Vagina (tissue), 2 donors: ENCODE results near the gene UCHL3. TPM values are rescaled to one million over a fixed set of nuclear protein-coding genes. Genes with fewer than 3 reads are reported as not detected.

ENCODE experiments used
- DNase-seq, 2 donors: peaks; one replicate each; pipeline ENCODE4 v3.0.0-alpha.2; 2017; ENCODE audit errors: extremely low spot score in 2 of 2
- H3K27ac ChIP-seq: fragments of 200-600 bp; sonication (generic); one replicate; pipeline ENCODE4 v1.5.1; 2019
- H3K27me3 ChIP-seq: fragments of 200-600 bp; sonication (generic); one replicate; pipeline ENCODE4 v1.5.1; 2019
- H3K36me3 ChIP-seq, 2 donors: fragments of 200-600 bp; sonication (generic); one replicate each; pipeline ENCODE4 v1.5.1; 2017 to 2019
- H3K4me1 ChIP-seq: fragments of 200-600 bp; sonication (generic); one replicate; pipeline ENCODE4 v1.5.1; 2019
- H3K4me3 ChIP-seq, 2 donors: fragments of 200-600 bp; sonication (generic); 1 replicate in 1 of 2; 2 replicates in 1 of 2; pipeline ENCODE4 v1.5.1; 2016 to 2019
- H3K9me3 ChIP-seq: fragments of 200-600 bp; sonication (generic); one replicate; pipeline ENCODE4 v1.5.1; 2019
- CTCF ChIP-seq, 3 experiments: fragments of 450-650 bp in 2 of 3; fragments of 200-600 bp in 1 of 3; sonication (generic) in 1 of 3; IDR thresholded peaks; one replicate each; pipeline ENCODE4 v1.5.1; 2017 to 2019; ENCODE audit warnings: antibody characterized with exemption in 3 of 3, mild to moderate bottlenecking in 2 of 3, moderate library complexity in 2 of 3
- POLR2A ChIP-seq, 2 donors: fragments of 450-650 bp; IDR thresholded peaks; one replicate each; pipeline ENCODE4 v1.6.1; 2017; ENCODE audit warnings: antibody characterized with exemption in 2 of 2, mild to moderate bottlenecking in 2 of 2, moderate library complexity in 2 of 2
- POLR2AphosphoS5 ChIP-seq, 2 donors: sonication (generic); formaldehyde crosslinking; IDR thresholded peaks; one replicate each; pipeline ENCODE4 v1.9.0; 2017; ENCODE audit warnings: antibody characterized with exemption in 2 of 2, mild to moderate bottlenecking in 2 of 2, low read depth in 1 of 2; ENCODE audit not compliant: insufficient read depth in 1 of 2
- intact Hi-C: fragments of 100-400 bp; cut with DNase I; formaldehyde crosslinking; loops from one replicate; pipeline ENCODE4 v1.15.1; 2023
- total RNA-seq: library from RNA; depleted of rRNA; stranded (reverse); fragments of >200 nt; gene quantifications from one replicate; pipeline ENCODE4 v1.2.3, GENCODE V29; 2016

The UCHL3 gene
- total RNA-seq, 1 donor from 2014 or later: 5.6 TPM

GRCh38 chr13:75533861-75534260, 15.7 kb upstream of the UCHL3 start:
- intact Hi-C loops: no loop called here
- H3K9me3 ChIP-seq: no peaks in the 10 kb centered on the region
- no peak for DNase-seq
- peaks cover 30% of the 10 kb centered on the region for H3K4me1 ChIP-seq
- TF ChIP-seq POLR2AphosphoS5 (IDR thresholded peaks at IDR 0.05; ENCODE audit: insufficient read depth in 1 of 2, low read depth in 1 of 2): no peak
- no peak for TF ChIP-seq POLR2A (IDR thresholded peaks at IDR 0.05)
- TF ChIP-seq CTCF (IDR thresholded peaks at IDR 0.05): no peak
- no peak overlapping the region for H3K4me3 ChIP-seq
- H3K27me3 ChIP-seq: no peaks in the 10 kb centered on the region
- H3K36me3 ChIP-seq: peaks cover 0 to 4% of the 10 kb centered on the region in 2 donors
- no peak overlapping the region for H3K27ac ChIP-seq

DNA sequence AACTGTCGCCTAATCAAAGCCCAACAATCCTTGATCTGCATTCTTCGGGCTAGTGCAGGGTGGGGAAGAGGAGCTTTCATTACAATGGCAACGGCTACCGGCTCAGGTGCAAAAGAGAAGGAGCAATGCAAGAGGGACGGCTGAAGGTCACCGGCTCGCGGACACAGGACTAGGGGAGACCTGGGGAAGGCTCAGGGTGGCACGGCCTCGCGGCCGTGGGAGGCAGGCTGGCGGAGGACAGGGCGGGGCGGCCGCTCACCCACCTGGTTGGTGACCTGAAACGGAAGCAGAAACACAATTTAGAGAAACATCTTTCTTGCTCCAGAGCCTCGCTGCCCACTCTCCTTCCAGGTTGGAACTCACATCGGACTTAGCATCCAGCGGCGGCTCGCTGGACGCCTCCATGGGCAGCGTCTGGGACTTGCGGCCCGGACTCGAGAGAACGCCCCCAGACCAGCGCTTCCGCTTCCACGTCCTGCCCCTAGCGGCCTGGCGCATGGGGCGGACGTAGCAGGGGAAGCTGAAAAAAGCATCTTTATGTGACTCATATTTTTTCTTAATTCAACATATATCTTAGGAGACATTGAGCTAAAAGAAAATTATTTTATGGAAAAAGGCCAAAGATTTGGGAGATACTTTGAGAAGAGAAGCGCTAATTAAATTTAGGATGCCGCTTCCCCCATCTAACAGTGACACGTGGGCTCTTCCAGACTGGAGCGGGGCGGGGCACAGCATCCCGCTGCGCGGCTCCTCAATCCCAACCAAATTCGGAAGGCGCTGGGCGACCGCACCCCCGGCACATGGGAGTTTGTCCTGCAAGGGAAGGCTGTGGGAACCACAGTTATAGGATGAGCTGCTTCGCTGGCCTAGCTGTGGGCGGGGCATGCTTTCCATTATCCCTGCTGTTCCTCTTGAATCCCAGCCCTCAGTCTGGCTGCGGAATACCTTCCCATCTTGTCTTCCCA, 11.9 kb upstream of the UCHL3 start, which contains the start of gene COMMD6:
Gene COMMD6 (minus strand): TSS at position 441 of the 965 bp plus-strand sequence. CDS start 36 bp downstream, at position 405.
- Histone ChIP-seq H3K4me3 (peak within 1 kb of the TSS; percentile 84 to 86), H3K36me3 (peaks cover 0 to 4% of the 10 kb centered on the region in 2 donors), H3K27me3 (no peaks in the 10 kb centered on the region), H3K9me3 (no peaks in the 10 kb centered on the region), H3K4me1 (peaks cover 17% of the 10 kb centered on the region), H3K27ac (peak within 1 kb of the TSS; percentile 66)
- peak; percentile 24 to 62 (median 24) for TF ChIP-seq CTCF (IDR thresholded peaks at IDR 0.05)
- peak in 1 of 2 donors; percentile 8 for TF ChIP-seq POLR2A (IDR thresholded peaks at IDR 0.05)
- peak; percentile 83 to 91 for TF ChIP-seq POLR2AphosphoS5 (IDR thresholded peaks at IDR 0.05; ENCODE audit: insufficient read depth in 1 of 2, low read depth in 1 of 2)
- intact Hi-C loops: loop anchor here (5.0 kb wide), 2 partner anchors 55 to 165 kb away; partner anchors contain the start of gene TBC1D4
- no peak for DNase-seq

DNA sequence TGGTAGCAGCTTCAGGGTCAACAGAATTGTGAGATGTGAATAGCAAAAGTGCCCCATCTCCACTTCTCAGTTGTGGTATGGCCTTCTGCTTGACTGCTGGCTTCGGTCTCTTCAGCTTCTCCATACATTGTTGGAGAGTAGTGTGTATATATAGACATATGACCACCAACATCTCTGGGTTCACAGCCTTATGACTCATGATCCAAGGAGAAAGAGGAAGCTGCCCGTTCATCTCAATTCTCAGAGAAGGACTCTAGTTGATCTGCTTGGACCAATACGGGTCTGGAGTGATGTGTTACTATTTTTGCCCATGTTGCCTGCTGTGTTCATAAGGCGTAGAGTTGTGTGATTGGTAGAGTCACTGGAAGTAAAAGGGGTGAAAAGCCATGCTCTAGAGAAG, 8.3 kb upstream of the UCHL3 start:
- Histone ChIP-seq H3K4me1 (peaks cover 10% of the 10 kb centered on the region), H3K36me3 (no peaks in the 10 kb centered on the region), H3K4me3 (no peak overlapping the region), H3K27me3 (no peaks in the 10 kb centered on the region), H3K27ac (no peak overlapping the region), H3K9me3 (no peaks in the 10 kb centered on the region)
- no peak for DNase-seq
- TF ChIP-seq POLR2A (IDR thresholded peaks at IDR 0.05) (no peak), POLR2AphosphoS5 (IDR thresholded peaks at IDR 0.05; ENCODE audit: insufficient read depth in 1 of 2, low read depth in 1 of 2) (no peak), CTCF (IDR thresholded peaks at IDR 0.05) (no peak)
- intact Hi-C loops: no loop called here

GRCh38 chr13:75541961-75542360, 7.6 kb upstream of the UCHL3 start:
- DNase-seq: no peak
- TF ChIP-seq POLR2A (IDR thresholded peaks at IDR 0.05): no peak
- no peak for TF ChIP-seq CTCF (IDR thresholded peaks at IDR 0.05)
- TF ChIP-seq POLR2AphosphoS5 (IDR thresholded peaks at IDR 0.05; ENCODE audit: insufficient read depth in 1 of 2, low read depth in 1 of 2): no peak
- intact Hi-C loops: no loop called here

More at GRCh38 chr13:75541961-75542360, 7.6 kb upstream of the UCHL3 start:
- Histone ChIP-seq H3K36me3 (no peaks in the 10 kb centered on the region), H3K9me3 (no peaks in the 10 kb centered on the region), H3K27ac (no peak overlapping the region), H3K4me1 (peaks cover 4% of the 10 kb centered on the region), H3K4me3 (no peak overlapping the region), H3K27me3 (no peaks in the 10 kb centered on the region)
